Measurements from ENCODE around the gene CDH13. TPM values are rescaled to one million over a fixed set of nuclear protein-coding genes. Genes with fewer than 3 reads are reported as not detected.

The CDH13 gene
- total RNA-seq, 1 donor from 2014 or later = 20.9 TPM

DNA sequence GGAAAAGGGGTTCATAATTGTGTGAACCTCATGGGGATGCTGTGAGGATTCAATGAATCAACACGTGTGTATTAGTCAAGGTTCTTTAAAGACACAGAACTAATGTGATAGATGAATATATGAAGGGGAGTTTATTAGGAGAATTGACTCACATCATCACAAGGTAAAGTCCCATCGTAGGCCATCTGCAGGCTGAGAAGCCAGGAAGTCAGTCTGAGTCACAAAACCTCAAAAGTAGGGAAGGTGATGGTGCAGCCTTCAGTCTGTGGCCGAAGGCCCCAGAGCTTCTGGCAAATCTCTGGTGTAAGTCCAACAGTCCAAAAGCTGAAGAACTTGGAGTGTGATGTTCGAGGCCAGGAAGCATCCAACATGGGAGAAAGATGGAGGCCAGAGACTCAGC lies 413.4 kb downstream of the CDH13 start:
- Histone ChIP-seq H3K9me3 (ENCODE audit: control insufficient read depth in 3 of 3, low read length in 3 of 3) (no peaks in the 10 kb centered on the region), H3K9ac (ENCODE audit: low read depth in 1 of 3, low read length in 3 of 3) (no peak overlapping the region), H3K27ac (ENCODE audit: low read depth, low read length) (no peak overlapping the region), H3K27me3 (ENCODE audit: control insufficient read depth in 3 of 3, insufficient read depth in 3 of 3, low read length in 3 of 3) (no peaks in the 10 kb centered on the region), H3K36me3 (ENCODE audit: control insufficient read depth in 3 of 3, insufficient read depth in 3 of 3, low read length in 3 of 3) (peaks cover 0 to under 1% (median 0%) of the 10 kb centered on the region in 3 donors), H3K4me1 (ENCODE audit: control insufficient read depth in 3 of 3, insufficient read depth in 3 of 3, low read length in 3 of 3) (peaks cover 0 to 4% (median 4%) of the 10 kb centered on the region in 3 donors), H3K4me3 (ENCODE audit: low read length in 3 of 3) (no peak overlapping the region)

DNA sequence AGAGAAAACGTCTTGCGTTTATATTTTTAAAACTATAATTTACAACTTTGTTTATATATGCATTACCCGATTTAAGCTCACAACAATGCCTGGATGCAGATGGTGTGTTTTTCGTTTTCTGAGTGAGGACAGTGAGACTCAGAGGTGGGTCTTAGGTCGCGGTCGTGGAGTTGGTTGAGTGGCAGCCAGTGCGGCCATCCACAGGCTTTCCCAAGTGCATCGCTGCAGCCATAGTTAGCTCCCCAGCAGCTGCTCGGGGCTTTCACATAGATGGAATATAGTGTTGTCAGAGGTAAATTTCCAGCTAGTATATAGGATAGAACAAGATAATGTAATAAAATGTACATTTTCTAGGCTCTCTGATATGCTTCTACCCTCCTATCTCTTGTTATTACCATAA lies 417.8 kb downstream of the CDH13 start:
- Histone ChIP-seq H3K9me3 (ENCODE audit: control insufficient read depth in 3 of 3, low read length in 3 of 3) (no peaks in the 10 kb centered on the region), H3K4me1 (ENCODE audit: control insufficient read depth in 3 of 3, insufficient read depth in 3 of 3, low read length in 3 of 3) (no peaks in the 10 kb centered on the region), H3K9ac (ENCODE audit: low read depth in 1 of 3, low read length in 3 of 3) (no peak overlapping the region), H3K36me3 (ENCODE audit: control insufficient read depth in 3 of 3, insufficient read depth in 3 of 3, low read length in 3 of 3) (no peaks in the 10 kb centered on the region), H3K27me3 (ENCODE audit: control insufficient read depth in 3 of 3, insufficient read depth in 3 of 3, low read length in 3 of 3) (no peaks in the 10 kb centered on the region), H3K4me3 (ENCODE audit: low read length in 3 of 3) (no peak overlapping the region), H3K27ac (ENCODE audit: low read depth, low read length) (no peak overlapping the region)

DNA sequence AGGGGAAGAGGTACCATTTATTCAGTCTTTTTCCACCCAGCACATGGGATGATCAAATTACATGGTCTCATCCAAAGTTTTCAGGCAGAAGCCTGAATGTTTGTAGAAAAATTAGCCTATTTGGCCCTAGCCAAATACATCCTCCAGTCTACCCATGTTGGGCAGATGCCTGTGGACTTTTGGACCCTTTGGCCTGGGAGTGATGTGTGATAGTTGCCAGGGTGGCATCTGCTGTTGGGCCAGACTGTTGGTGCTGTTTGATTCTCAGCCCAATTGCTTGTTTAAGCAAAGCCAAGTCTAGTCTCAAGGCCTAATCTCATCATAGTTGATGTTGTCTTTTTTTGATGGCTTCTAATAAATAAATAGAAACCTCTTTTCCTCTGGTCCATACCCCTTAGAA lies 419.0 kb downstream of the CDH13 start:
- Histone ChIP-seq H3K4me1 (ENCODE audit: control insufficient read depth in 3 of 3, insufficient read depth in 3 of 3, low read length in 3 of 3) (no peaks in the 10 kb centered on the region), H3K27me3 (ENCODE audit: control insufficient read depth in 3 of 3, insufficient read depth in 3 of 3, low read length in 3 of 3) (no peaks in the 10 kb centered on the region), H3K36me3 (ENCODE audit: control insufficient read depth in 3 of 3, insufficient read depth in 3 of 3, low read length in 3 of 3) (no peaks in the 10 kb centered on the region), H3K4me3 (ENCODE audit: low read length in 3 of 3) (no peak overlapping the region), H3K9ac (ENCODE audit: low read depth in 1 of 3, low read length in 3 of 3) (no peak overlapping the region), H3K9me3 (ENCODE audit: control insufficient read depth in 3 of 3, low read length in 3 of 3) (no peaks in the 10 kb centered on the region), H3K27ac (ENCODE audit: low read depth, low read length) (no peak overlapping the region)

DNA sequence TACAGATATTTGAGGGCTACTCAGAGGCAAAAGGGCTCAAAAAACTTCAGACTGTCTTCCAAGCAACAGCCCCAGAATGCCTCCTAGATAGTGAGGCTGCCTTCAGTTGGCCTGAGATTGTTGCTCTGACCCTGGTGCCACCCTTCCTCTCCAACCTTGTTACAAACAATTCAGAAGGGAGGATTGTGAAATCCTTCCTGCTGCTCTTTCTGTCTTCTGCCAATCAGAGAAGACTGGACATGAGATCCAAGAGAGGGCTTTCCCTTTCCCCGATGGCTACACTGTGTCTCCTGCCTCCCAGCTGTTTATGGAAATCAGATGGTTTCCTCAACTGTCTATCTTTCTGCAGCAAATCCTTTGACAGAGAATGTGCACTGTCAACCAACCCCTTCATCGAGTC lies 419.9 kb downstream of the CDH13 start:
- Histone ChIP-seq H3K4me3 (ENCODE audit: low read length in 3 of 3) (no peak overlapping the region), H3K36me3 (ENCODE audit: control insufficient read depth in 3 of 3, insufficient read depth in 3 of 3, low read length in 3 of 3) (no peaks in the 10 kb centered on the region), H3K4me1 (ENCODE audit: control insufficient read depth in 3 of 3, insufficient read depth in 3 of 3, low read length in 3 of 3) (no peaks in the 10 kb centered on the region), H3K27ac (ENCODE audit: low read depth, low read length) (no peak overlapping the region), H3K9ac (ENCODE audit: low read depth in 1 of 3, low read length in 3 of 3) (no peak overlapping the region), H3K9me3 (ENCODE audit: control insufficient read depth in 3 of 3, low read length in 3 of 3) (no peaks in the 10 kb centered on the region), H3K27me3 (ENCODE audit: control insufficient read depth in 3 of 3, insufficient read depth in 3 of 3, low read length in 3 of 3) (no peaks in the 10 kb centered on the region)

DNA sequence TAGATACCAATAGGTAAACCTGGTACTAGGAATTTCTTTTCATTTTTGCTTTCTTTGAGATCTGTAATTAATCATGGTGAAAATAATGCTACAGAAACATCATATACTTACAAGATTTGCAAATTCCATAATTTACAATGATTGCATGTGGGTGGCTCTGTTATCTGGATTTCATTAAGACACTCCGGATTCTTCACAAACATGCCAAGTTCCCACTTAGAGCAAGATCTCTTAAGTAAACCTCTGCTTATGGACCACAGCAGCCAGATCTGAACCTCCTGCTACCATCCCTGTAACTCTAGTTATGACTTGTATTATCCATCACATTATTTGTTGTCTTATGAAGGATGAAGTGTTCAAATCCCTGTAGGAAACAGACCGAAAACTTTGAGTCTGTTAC lies 424.7 kb downstream of the CDH13 start:
- no peaks in the 10 kb centered on the region for H3K9me3 ChIP-seq (ENCODE audit: control insufficient read depth in 3 of 3, low read length in 3 of 3)
- H3K4me1 ChIP-seq (ENCODE audit: control insufficient read depth in 3 of 3, insufficient read depth in 3 of 3, low read length in 3 of 3) = no peaks in the 10 kb centered on the region
- H3K9ac ChIP-seq (ENCODE audit: low read depth in 1 of 3, low read length in 3 of 3) = no peak overlapping the region
- no peak overlapping the region for H3K4me3 ChIP-seq (ENCODE audit: low read length in 3 of 3)
- H3K36me3 ChIP-seq (ENCODE audit: control insufficient read depth in 3 of 3, insufficient read depth in 3 of 3, low read length in 3 of 3) = no peaks in the 10 kb centered on the region
- H3K27ac ChIP-seq (ENCODE audit: low read depth, low read length) = no peak overlapping the region
- no peaks in the 10 kb centered on the region for H3K27me3 ChIP-seq (ENCODE audit: control insufficient read depth in 3 of 3, insufficient read depth in 3 of 3, low read length in 3 of 3)

DNA sequence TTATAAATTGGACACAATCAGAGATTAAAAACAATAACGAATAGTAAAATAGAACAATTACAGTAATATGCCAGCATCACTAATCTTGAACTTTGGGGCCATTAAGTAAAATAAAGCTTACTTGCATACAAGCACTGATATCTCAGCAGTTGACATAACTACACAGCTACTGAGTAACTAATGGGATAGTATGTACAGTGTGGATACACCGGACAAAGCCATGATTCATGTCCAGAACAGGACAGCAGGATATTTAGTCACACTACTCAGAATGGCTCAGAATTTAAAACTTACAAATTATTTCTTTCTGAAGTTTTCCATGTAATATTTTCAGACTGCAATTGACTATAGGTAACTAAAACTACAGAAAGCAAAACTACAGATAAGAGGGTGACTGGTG lies 427.5 kb downstream of the CDH13 start:
- H3K9me3 ChIP-seq (ENCODE audit: control insufficient read depth in 3 of 3, low read length in 3 of 3) = no peaks in the 10 kb centered on the region
- no peak overlapping the region for H3K27ac ChIP-seq (ENCODE audit: low read depth, low read length)
- H3K36me3 ChIP-seq (ENCODE audit: control insufficient read depth in 3 of 3, insufficient read depth in 3 of 3, low read length in 3 of 3) = no peaks in the 10 kb centered on the region
- no peaks in the 10 kb centered on the region for H3K27me3 ChIP-seq (ENCODE audit: control insufficient read depth in 3 of 3, insufficient read depth in 3 of 3, low read length in 3 of 3)
- H3K4me3 ChIP-seq (ENCODE audit: low read length in 3 of 3) = no peak overlapping the region
- H3K9ac ChIP-seq (ENCODE audit: low read depth in 1 of 3, low read length in 3 of 3) = no peak overlapping the region
- H3K4me1 ChIP-seq (ENCODE audit: control insufficient read depth in 3 of 3, insufficient read depth in 3 of 3, low read length in 3 of 3) = peaks cover 3 to 5% (median 4%) of the 10 kb centered on the region in 3 donors

DNA sequence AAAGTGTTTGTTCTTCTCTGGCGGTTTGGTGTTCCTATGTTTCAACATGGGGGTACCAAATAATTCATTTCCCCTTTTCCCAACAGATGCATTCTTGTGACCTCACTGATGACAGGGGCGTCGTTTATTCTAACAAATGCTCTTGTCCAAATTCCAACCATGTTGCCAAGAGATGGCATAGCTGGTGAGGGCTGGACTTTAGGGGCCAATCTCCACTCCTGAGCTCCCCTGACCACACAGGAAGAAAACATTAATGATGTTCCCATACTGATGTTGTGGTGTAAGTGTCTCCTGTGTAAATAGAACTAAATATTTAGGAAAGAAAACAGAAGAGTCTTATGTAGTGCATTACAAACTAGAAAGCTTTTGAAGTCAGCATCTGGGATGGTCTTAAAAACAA lies 431.6 kb downstream of the CDH13 start:
- H3K9ac ChIP-seq (ENCODE audit: low read depth in 1 of 3, low read length in 3 of 3) = no peak overlapping the region
- no peaks in the 10 kb centered on the region for H3K9me3 ChIP-seq (ENCODE audit: control insufficient read depth in 3 of 3, low read length in 3 of 3)
- no peaks in the 10 kb centered on the region for H3K36me3 ChIP-seq (ENCODE audit: control insufficient read depth in 3 of 3, insufficient read depth in 3 of 3, low read length in 3 of 3)
- H3K27me3 ChIP-seq (ENCODE audit: control insufficient read depth in 3 of 3, insufficient read depth in 3 of 3, low read length in 3 of 3) = no peaks in the 10 kb centered on the region
- peaks cover 7 to 16% (median 7%) of the 10 kb centered on the region in 3 donors for H3K4me1 ChIP-seq (ENCODE audit: control insufficient read depth in 3 of 3, insufficient read depth in 3 of 3, low read length in 3 of 3)
- H3K4me3 ChIP-seq (ENCODE audit: low read length in 3 of 3) = no peak overlapping the region
- no peak overlapping the region for H3K27ac ChIP-seq (ENCODE audit: low read depth, low read length)

DNA sequence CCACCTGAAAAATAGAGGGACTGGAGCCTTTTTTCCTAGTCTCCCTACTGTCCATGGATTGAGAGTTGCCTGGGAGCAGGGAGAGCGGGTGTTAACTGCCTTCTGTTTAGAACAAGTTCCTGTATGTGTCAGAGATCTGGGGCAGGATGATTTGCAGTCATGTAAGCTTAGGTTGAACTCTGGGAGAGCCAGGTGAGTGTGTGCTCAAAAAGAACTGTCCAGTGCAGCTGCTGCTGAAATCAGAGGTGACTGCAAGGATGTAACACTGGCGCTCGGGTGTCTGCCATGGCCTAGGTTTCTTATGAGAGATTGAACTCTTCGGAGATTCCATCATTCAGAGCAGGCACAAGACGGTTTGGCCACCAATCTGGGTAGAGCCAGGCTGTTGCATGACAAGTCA lies 432.5 kb downstream of the CDH13 start:
- H3K27ac ChIP-seq (ENCODE audit: low read depth, low read length) = no peak overlapping the region
- H3K4me1 ChIP-seq (ENCODE audit: control insufficient read depth in 3 of 3, insufficient read depth in 3 of 3, low read length in 3 of 3) = peaks cover 7 to 22% (median 15%) of the 10 kb centered on the region in 3 donors

DNA sequence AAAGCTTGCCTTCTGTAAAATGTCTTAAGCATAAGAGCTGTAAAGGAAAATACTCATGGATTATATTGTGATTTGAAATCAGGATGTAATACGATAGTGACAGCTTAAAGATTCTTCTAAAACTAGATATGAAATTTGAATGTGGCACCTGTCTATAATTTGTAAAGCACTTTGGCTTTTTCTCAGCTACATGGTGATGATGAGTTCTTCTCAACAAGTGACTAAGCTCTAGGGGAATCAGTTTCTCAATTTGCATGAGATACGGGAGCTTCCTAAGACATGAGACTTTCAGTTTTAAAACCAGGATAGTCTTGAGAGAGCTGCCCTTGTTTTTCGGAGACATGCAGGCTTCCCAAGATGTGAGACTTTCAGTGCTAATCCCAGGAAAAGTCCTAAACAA lies 439.2 kb downstream of the CDH13 start:
- Histone ChIP-seq H3K4me3 (ENCODE audit: low read length in 3 of 3) (no peak overlapping the region), H3K9ac (ENCODE audit: low read depth in 1 of 3, low read length in 3 of 3) (no peak overlapping the region), H3K4me1 (ENCODE audit: control insufficient read depth in 3 of 3, insufficient read depth in 3 of 3, low read length in 3 of 3) (peaks cover 3 to 17% (median 10%) of the 10 kb centered on the region in 3 donors), H3K36me3 (ENCODE audit: control insufficient read depth in 3 of 3, insufficient read depth in 3 of 3, low read length in 3 of 3) (no peaks in the 10 kb centered on the region), H3K27ac (ENCODE audit: low read depth, low read length) (no peak overlapping the region), H3K27me3 (ENCODE audit: control insufficient read depth in 3 of 3, insufficient read depth in 3 of 3, low read length in 3 of 3) (no peaks in the 10 kb centered on the region), H3K9me3 (ENCODE audit: control insufficient read depth in 3 of 3, low read length in 3 of 3) (no peaks in the 10 kb centered on the region)

More for the DNA sequence above, 432.5 kb downstream of the CDH13 start:
- no peaks in the 10 kb centered on the region for H3K36me3 ChIP-seq (ENCODE audit: control insufficient read depth in 3 of 3, insufficient read depth in 3 of 3, low read length in 3 of 3)
- no peak overlapping the region for H3K4me3 ChIP-seq (ENCODE audit: low read length in 3 of 3)
- H3K9ac ChIP-seq (ENCODE audit: low read depth in 1 of 3, low read length in 3 of 3) = no peak overlapping the region
- H3K9me3 ChIP-seq (ENCODE audit: control insufficient read depth in 3 of 3, low read length in 3 of 3) = no peaks in the 10 kb centered on the region
- H3K27me3 ChIP-seq (ENCODE audit: control insufficient read depth in 3 of 3, insufficient read depth in 3 of 3, low read length in 3 of 3) = no peaks in the 10 kb centered on the region

DNA sequence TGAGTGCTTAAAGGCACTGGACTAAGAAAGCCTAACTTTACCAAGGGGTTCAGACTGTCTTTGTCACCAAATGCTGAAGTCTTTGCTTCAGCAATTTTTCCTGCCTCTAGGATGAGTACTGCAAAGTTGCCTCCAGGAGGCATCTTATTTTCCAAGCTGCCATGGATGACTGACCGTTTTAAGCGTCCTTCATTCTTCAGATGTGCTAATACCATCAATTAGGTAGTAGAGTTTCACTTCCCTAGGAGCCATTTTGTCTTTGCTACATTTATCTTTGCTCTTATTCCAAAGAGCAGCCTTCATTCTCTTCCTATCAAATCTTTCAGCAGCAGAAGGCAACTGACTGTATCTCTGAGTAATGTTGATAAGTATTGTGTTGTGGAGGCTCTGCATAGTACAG lies 440.1 kb downstream of the CDH13 start:
- Histone ChIP-seq H3K9me3 (ENCODE audit: control insufficient read depth in 3 of 3, low read length in 3 of 3) (no peaks in the 10 kb centered on the region), H3K27ac (ENCODE audit: low read depth, low read length) (no peak overlapping the region), H3K4me1 (ENCODE audit: control insufficient read depth in 3 of 3, insufficient read depth in 3 of 3, low read length in 3 of 3) (peaks cover 3 to 16% (median 10%) of the 10 kb centered on the region in 3 donors)

DNA sequence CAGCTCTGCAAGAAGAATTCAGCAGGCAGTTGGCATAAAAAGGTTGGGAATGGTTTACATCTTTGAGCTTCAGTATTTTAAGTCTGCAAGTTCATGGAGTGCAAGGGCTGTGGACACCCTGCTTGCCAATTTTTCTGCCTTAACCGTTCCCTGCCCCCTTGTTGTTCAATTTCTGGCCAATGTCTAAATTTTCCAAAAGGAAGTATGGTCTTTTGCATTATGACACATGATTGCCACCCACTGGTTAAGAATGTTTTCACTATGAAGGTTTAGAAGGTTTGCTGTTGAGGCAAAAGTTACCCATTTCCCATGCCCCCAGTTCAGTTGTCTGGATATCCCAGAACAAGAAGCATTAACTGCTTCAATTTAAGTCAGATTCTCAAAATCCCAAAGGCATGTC lies 441.9 kb downstream of the CDH13 start:
- H3K36me3 ChIP-seq (ENCODE audit: control insufficient read depth in 3 of 3, insufficient read depth in 3 of 3, low read length in 3 of 3) = no peaks in the 10 kb centered on the region
- no peak overlapping the region for H3K4me3 ChIP-seq (ENCODE audit: low read length in 3 of 3)
- H3K27ac ChIP-seq (ENCODE audit: low read depth, low read length) = no peak overlapping the region
- H3K9ac ChIP-seq (ENCODE audit: low read depth in 1 of 3, low read length in 3 of 3) = no peak overlapping the region
- H3K4me1 ChIP-seq (ENCODE audit: control insufficient read depth in 3 of 3, insufficient read depth in 3 of 3, low read length in 3 of 3) = peaks cover 0 to 4% (median 3%) of the 10 kb centered on the region in 3 donors
- H3K27me3 ChIP-seq (ENCODE audit: control insufficient read depth in 3 of 3, insufficient read depth in 3 of 3, low read length in 3 of 3) = no peaks in the 10 kb centered on the region
- no peaks in the 10 kb centered on the region for H3K9me3 ChIP-seq (ENCODE audit: control insufficient read depth in 3 of 3, low read length in 3 of 3)

More for the DNA sequence above, 440.1 kb downstream of the CDH13 start:
- Histone ChIP-seq H3K4me3 (ENCODE audit: low read length in 3 of 3) (no peak overlapping the region), H3K36me3 (ENCODE audit: control insufficient read depth in 3 of 3, insufficient read depth in 3 of 3, low read length in 3 of 3) (no peaks in the 10 kb centered on the region), H3K9ac (ENCODE audit: low read depth in 1 of 3, low read length in 3 of 3) (no peak overlapping the region), H3K27me3 (ENCODE audit: control insufficient read depth in 3 of 3, insufficient read depth in 3 of 3, low read length in 3 of 3) (no peaks in the 10 kb centered on the region)

Measured in skeletal muscle tissue (tissue), 4 donors.